HepG2 (cell line): Measurements from ENCODE around the gene XPO5. TPM values are rescaled to one million over a fixed set of nuclear protein-coding genes. Genes with fewer than 3 reads are reported as not detected.
A peak's percentile ranks its signal among the peaks of the same experiment; 100 is the strongest.

Source experiments
- AHDC1 ChIP-seq: sonication (generic); formaldehyde crosslinking; IDR thresholded peaks from 2 replicates; pipeline ENCODE4 v1.5.1; 2020; ENCODE audit warnings: mild to moderate bottlenecking, missing genetic modification reagents, borderline replicate concordance
- ARNT ChIP-seq: fragments of 450-650 bp; IDR thresholded peaks from 2 replicates; pipeline ENCODE4 v1.6.1; 2017
- CHCHD3 ChIP-seq: sonication (generic); formaldehyde crosslinking; IDR thresholded peaks from 2 replicates; pipeline ENCODE4 v1.8.0; 2022; ENCODE audit warnings: mild to moderate bottlenecking, missing genetic modification reagents, moderate library complexity
- ELF3 ChIP-seq: IDR thresholded peaks from 2 replicates; pipeline ENCODE4 v1.6.1; 2016; ENCODE audit warnings: missing genetic modification reagents, missing compliant biosample characterization
- EP300 ChIP-seq, 3 experiments: sonication (generic) in 1 of 3; formaldehyde crosslinking in 1 of 3; IDR thresholded peaks; 2 replicates each; pipeline versions ENCODE4 v1.5.1 to v1.6.1; 2011 to 2020; ENCODE audit warnings: low read depth in 2 of 3, low read length in 2 of 3, borderline replicate concordance in 1 of 3, improper control_type of control experiment in 1 of 3, mild to moderate bottlenecking in 1 of 3, missing genetic modification reagents in 1 of 3, moderate library complexity in 1 of 3
- ESRRA ChIP-seq: sonication (generic); formaldehyde crosslinking; IDR thresholded peaks from 2 replicates; pipeline ENCODE4 v1.5.1; 2020; ENCODE audit warnings: mild to moderate bottlenecking, low read depth, missing genetic modification reagents
- ISL2 ChIP-seq: sonication (generic); formaldehyde crosslinking; IDR thresholded peaks from 2 replicates; pipeline ENCODE4 v1.5.0; 2020; ENCODE audit warnings: missing genetic modification reagents
- KIAA2018 ChIP-seq: sonication (generic); formaldehyde crosslinking; IDR thresholded peaks from 2 replicates; pipeline ENCODE4 v1.5.0; 2020; ENCODE audit warnings: mild to moderate bottlenecking, missing genetic modification reagents, borderline replicate concordance
- MBNL3 ChIP-seq: fragments of 250-450 bp; sonication (Bioruptor Pico); conservative IDR thresholded peaks from 2 replicates; pipeline ENCODE4 v1.8.0; 2022; ENCODE audit warnings: mild to moderate bottlenecking, inconsistent platforms
- PBX3 ChIP-seq: sonication (generic); formaldehyde crosslinking; IDR thresholded peaks from 2 replicates; pipeline ENCODE4 v1.8.1; 2023; ENCODE audit warnings: missing genetic modification reagents, inconsistent platforms, borderline replicate concordance
- U2AF2 ChIP-seq: fragments of 200-400 bp; formaldehyde crosslinking; IDR thresholded peaks from 2 replicates; pipeline ENCODE4 v1.6.1; 2017; ENCODE audit warnings: low read depth, mild to moderate bottlenecking, low read length
- ZNF530 ChIP-seq: sonication (generic); formaldehyde crosslinking; IDR thresholded peaks from 2 replicates; pipeline ENCODE4 v1.5.0; 2020; ENCODE audit warnings: low read depth, mild to moderate bottlenecking, missing genetic modification reagents
- ZNF703 ChIP-seq: sonication (generic); formaldehyde crosslinking; IDR thresholded peaks from 2 replicates; pipeline ENCODE4 v1.5.1; 2020; ENCODE audit warnings: missing genetic modification reagents, mild to moderate bottlenecking, moderate library complexity, borderline replicate concordance
- polyA plus RNA-seq, 8 experiments: library from polyadenylated mRNA; depleted of rRNA in 3 of 8; stranded (reverse) in 7 of 8; unstranded in 1 of 8; fragments of >200 nt; fragmentation: Illumina TruSeq in 4 of 8; extraction: Trizol in 4 of 8; gene quantifications; 2 replicates each; pipeline versions ENCODE4 v1.2.1 to v1.2.3, GENCODE V29; 2011 to 2016; ENCODE audit warnings: low read depth in 4 of 8, missing spikeins in 1 of 8, mixed read lengths in 1 of 8; ENCODE audit not compliant: insufficient read depth in 1 of 8
- total RNA-seq, 5 experiments: library from RNA; depleted of rRNA; stranded (reverse); fragments of >200 nt; fragmentation: Illumina TruSeq; extraction: Trizol; gene quantifications; 2 replicates each; pipeline ENCODE4 v1.2.3, GENCODE V29; 2016; ENCODE audit warnings: low read depth in 1 of 5

Gene XPO5
- total and polyA plus RNA-seq, 2 of the 13 experiments (the other 11 are each of a cell fraction or from before 2014, with no cell fraction given): 52.2 to 68.0 TPM

GRCh38 chr6:43506667-43507471, 69.0 kb downstream of the XPO5 start (continued):
- TF ChIP-seq KIAA2018 (no peak), ELF3 (peak; percentile 55; the same call in 1 of the 2 replicates), EP300 (IDR thresholded peaks at IDR 0.05; ENCODE audit: low read depth in 2 of 2, low read length in 2 of 2) (no peak), EP300 (CRISPR knock-in tag; IDR thresholded peaks at IDR 0.05; ENCODE audit: borderline replicate concordance) (no peak), AHDC1 (CRISPR knock-in tag) (0 out of 2 replicates have a peak, but pooled peaks have one; percentile 15), ESRRA (CRISPR knock-in tag) (no peak), ISL2 (CRISPR knock-in tag) (no peak), PBX3 (CRISPR knock-in tag) (no peak), MBNL3 (CRISPR knock-in tag) (no peak), CHCHD3 (no peak), ZNF530 (CRISPR knock-in tag) (no peak), ARNT (no peak), ZNF703 (CRISPR knock-in tag) (no peak), U2AF2 (no peak)
